Mucosa of descending colon (tissue), 3 donors: ENCODE data around the gene APCDD1. TPM values are rescaled to one million over a fixed set of nuclear protein-coding genes. Genes with fewer than 3 reads are reported as not detected.

Experiments
- ATAC-seq: fragments of 200-7000 bp; cut with Tn5 transposase; one replicate; pipeline ENCODE4 v1.9.1; 2020; ENCODE audit warnings: mild to moderate bottlenecking, moderate library complexity
- DNase-seq, 3 donors: peaks; one replicate each; pipeline ENCODE4 v3.0.0-alpha.2; 2020
- H3K36me3 ChIP-seq: fragments of 200-600 bp; one replicate; pipeline ENCODE4 v1.8.0; 2021; ENCODE audit warnings: low read depth, mild to moderate bottlenecking
- H3K4me1 ChIP-seq: fragments of 200-600 bp; one replicate; pipeline ENCODE4 v1.8.0; 2021; ENCODE audit warnings: low read depth, mild to moderate bottlenecking
- H3K4me3 ChIP-seq: fragments of 200-600 bp; one replicate; pipeline ENCODE4 v1.8.0; 2021; ENCODE audit warnings: mild to moderate bottlenecking
- H3K9me3 ChIP-seq: fragments of 200-600 bp; one replicate; pipeline ENCODE4 v1.8.0; 2021; ENCODE audit warnings: mild to moderate bottlenecking
- intact Hi-C, 2 donors: fragments of 100-400 bp; cut with DNase I in 1 of 2; cut with micrococcal nuclease in 1 of 2; formaldehyde crosslinking; loops; one replicate each; pipeline versions ENCODE4 v1.11.0 to v1.11.1; 2022; cut with DNase I, micrococcal nuclease
- total RNA-seq, 3 donors: library from RNA; stranded (reverse); fragmentation: NEBNext Ultra II Directional in 2 of 3; extraction: Animal tissue kit (Norgen Biotek cat#: 25700) in 2 of 3; gene quantifications; one replicate each; pipeline versions ENCODE4 v1.2.1 to v1.2.4, GENCODE V29; 2021 to 2023
- TF ChIP-seq, protein P1 (sequence below): fragments of 200-600 bp; IDR thresholded peaks from one replicate; pipeline ENCODE4 v1.8.0; 2022; ENCODE audit warnings: antibody characterized with exemption, mild to moderate bottlenecking
- donor health status: DM: no; HTN: no; CAD: no; lungs with moderate emphysema.
- donor health status: DM: no; HTN: no; CAD: no.
- donor health status: DM: no; HTN: yes; CAD: no.

Gene APCDD1
- total RNA-seq, 3 donors from 2014 or later, result 3.8 to 29.7 (median 15.2) TPM

DNA sequence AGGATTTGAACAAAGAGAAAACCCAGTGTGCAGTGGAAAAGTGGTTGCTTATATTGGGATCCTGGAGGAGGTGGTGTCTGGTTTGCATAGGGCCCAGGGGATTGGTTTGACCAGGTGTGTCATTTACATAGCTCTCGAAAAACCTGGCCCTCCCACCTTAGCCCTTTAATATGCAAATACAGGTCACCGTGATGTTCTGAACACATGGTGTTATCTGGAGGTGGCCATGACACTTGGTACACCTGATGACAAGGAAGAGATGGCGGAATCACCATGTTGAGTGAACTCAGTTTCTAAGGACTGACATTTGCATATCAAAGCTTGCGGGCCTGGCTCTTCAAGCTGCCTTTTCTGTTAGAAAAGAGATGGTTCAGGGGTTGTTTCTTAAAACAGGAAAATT is 69.1 kb downstream of the APCDD1 start:
- DNase-seq (no peak), ATAC-seq (no peak)
- intact Hi-C loops, result loop anchor here in 1 of 2 donors (10.0 kb wide), 1 partner anchor 519 kb away; no protein-coding TSS in a partner anchor
- TF ChIP-seq, protein P1, sequence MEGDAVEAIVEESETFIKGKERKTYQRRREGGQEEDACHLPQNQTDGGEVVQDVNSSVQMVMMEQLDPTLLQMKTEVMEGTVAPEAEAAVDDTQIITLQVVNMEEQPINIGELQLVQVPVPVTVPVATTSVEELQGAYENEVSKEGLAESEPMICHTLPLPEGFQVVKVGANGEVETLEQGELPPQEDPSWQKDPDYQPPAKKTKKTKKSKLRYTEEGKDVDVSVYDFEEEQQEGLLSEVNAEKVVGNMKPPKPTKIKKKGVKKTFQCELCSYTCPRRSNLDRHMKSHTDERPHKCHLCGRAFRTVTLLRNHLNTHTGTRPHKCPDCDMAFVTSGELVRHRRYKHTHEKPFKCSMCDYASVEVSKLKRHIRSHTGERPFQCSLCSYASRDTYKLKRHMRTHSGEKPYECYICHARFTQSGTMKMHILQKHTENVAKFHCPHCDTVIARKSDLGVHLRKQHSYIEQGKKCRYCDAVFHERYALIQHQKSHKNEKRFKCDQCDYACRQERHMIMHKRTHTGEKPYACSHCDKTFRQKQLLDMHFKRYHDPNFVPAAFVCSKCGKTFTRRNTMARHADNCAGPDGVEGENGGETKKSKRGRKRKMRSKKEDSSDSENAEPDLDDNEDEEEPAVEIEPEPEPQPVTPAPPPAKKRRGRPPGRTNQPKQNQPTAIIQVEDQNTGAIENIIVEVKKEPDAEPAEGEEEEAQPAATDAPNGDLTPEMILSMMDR, result no peak
- Histone ChIP-seq H3K4me3 (no peak overlapping the region), H3K36me3 (no peaks in the 10 kb centered on the region), H3K4me1 (peaks cover 16% of the 10 kb centered on the region), H3K9me3 (no peaks in the 10 kb centered on the region)

DNA sequence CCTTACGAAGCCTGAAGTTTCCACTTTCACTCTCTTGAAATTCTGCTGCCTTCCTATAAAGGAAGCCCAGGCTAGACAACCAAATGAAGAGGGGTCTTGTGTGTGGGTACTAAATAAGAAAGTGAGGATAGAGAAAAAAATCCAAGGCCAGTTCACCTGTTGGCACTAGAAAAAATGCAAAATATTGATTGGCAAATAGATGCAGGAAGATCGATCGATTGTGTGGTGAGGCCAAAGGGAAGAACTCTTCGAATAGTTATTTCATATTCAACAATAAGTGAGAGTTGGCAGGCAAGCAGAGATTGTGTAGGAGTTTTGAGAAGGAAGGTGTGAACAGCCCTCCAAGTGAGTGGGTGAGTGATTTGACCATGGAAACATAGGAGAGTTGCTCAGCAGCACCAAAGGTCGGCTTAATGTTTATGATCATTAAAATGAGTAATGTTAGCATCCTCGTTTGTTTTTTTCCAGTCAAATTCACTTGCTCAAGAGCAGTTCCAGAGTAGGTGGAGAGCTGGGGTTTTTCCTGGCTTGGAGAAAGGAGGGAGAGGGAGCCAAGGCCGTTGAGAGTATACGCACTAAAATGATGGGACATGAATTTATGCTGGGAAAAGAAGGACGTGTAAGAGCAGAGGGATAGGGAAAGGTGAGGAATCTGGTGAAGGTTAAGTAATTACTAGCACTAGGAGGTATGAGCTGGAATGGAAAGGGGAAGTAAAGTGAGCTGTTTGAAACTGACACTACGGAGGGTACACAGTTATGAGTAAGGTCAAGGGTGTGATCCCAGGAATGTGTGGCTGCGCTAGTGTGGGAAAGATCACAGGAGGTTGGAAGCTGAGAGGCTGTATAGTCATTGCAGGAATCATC is 70.3 kb downstream of the APCDD1 start:
- ATAC-seq, result no peak
- TF ChIP-seq, protein P1, result no peak
- Histone ChIP-seq H3K36me3 (no peaks in the 10 kb centered on the region), H3K4me3 (no peak overlapping the region), H3K4me1 (peaks cover 16% of the 10 kb centered on the region), H3K9me3 (no peaks in the 10 kb centered on the region)
- DNase-seq, result no peak
- intact Hi-C loops, result loop anchor here in 1 of 2 donors (10.0 kb wide), 1 partner anchor 520 kb away; no protein-coding TSS in a partner anchor

DNA sequence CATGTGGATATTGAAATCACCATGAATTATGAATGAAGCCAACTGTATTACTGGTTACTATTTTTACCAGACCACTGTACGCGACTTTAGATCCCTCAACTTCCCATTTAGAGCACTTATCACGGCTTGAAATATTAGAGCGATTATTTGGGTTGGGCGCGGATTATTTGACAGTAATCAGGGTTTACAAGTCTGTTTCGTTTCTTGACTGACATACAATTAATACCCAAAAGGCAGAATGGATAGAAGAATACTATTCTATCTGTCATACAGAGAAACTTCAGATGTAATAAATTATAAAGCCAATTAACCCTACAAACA is 70.9 kb downstream of the APCDD1 start:
- TF ChIP-seq, protein P1, result no peak
- H3K4me1 ChIP-seq, result peaks cover 20% of the 10 kb centered on the region

DNA sequence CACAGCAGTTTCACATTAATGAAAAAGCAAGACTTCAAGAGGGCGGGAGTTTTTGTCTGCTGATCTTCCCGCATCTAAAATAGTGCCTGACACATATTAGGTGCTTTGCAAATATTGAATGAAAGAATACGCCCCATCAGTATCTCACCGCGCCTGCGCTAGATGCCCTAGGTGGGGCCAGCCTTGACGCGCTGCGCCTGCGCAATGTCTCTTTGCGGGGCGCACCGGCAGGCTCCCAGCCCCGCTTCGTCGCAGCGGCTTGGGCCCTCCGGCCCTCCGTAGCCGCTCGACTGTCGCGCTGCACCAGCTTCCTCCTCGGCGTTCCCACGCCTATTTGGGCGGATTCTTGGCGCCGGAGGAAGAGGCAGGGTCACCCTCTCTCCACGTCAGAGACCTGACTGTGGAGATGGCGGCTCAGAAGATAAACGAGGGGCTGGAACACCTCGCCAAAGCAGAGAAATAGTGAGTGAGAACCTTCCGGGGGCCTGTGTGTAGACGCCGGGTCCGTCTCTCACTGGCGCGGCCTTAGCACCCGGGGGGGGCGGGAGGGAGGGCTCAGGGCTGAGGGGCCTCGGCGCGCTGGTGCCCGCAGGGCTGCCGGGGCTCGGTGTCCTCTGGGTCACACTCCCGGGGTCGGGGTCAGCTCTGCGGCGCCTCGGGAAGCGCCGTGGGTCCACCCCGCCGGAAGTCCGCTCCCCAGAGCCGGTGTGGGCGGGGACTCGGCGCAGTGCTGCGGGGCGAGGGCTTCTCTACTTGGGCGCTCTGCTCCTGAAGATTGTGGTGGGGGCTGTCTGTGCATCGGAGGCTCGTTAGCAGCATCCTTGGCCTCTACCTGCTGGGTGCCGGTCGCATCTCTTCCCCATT is 71.5 kb downstream of the APCDD1 start, which contains the start of gene NAPG:
NAPG (plus strand) TSS at position 331 of the 864 bp plus-strand sequence; CDS start at position 407, 76 bp downstream.
- Histone ChIP-seq H3K4me3 (peak within 1 kb of the TSS; percentile 96), H3K36me3 (no peaks in the 10 kb centered on the region), H3K4me1 (peaks cover 20% of the 10 kb centered on the region), H3K9me3 (no peaks in the 10 kb centered on the region)
- intact Hi-C loops, result loop anchor here in 1 of 2 donors (10.0 kb wide), 1 partner anchor 521 kb away; no protein-coding TSS in a partner anchor
- TF ChIP-seq, protein P1, result no peak
- peak; percentile 97 for ATAC-seq
- peak; percentile 88 to 95 (median 94) for DNase-seq

More for the DNA sequence above, 70.9 kb downstream of the APCDD1 start:
- DNase-seq (no peak), ATAC-seq (no peak)
- no peak overlapping the region for H3K4me3 ChIP-seq
- H3K9me3 ChIP-seq, result no peaks in the 10 kb centered on the region
- intact Hi-C loops, result loop anchor here in 1 of 2 donors (10.0 kb wide), 1 partner anchor 521 kb away; no protein-coding TSS in a partner anchor
- H3K36me3 ChIP-seq, result no peaks in the 10 kb centered on the region

DNA sequence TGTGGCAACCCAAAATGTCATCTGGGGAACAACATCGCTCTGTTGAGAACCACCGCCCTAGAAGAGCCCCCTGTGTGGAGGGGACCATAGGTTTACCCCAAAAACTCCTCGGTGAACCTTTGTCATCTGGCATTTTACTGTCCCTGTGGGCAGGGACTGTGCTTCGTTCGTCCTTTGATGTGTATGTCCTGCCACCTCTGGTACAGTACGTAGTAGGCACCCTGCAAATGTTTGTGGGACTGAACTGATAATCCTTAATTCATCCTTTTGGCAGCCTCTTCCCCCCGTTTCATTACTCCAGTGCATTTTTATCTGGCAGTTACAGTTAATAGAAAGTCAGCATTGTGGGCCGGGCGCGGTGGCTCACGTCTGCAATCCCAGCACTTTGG is 72.1 kb downstream of the APCDD1 start:
- intact Hi-C loops, result loop anchor here in 1 of 2 donors (10.0 kb wide), 1 partner anchor 522 kb away; no protein-coding TSS in a partner anchor
- ATAC-seq (peak; percentile 4), DNase-seq (peak in 1 of 3 donors; percentile 13)
- Histone ChIP-seq H3K4me1 (peaks cover 20% of the 10 kb centered on the region), H3K9me3 (no peaks in the 10 kb centered on the region), H3K36me3 (no peaks in the 10 kb centered on the region), H3K4me3 (peak overlapping the region; percentile 96)
- TF ChIP-seq, protein P1, result no peak
